Measurements from ENCODE around the gene LGMN.

DNA sequence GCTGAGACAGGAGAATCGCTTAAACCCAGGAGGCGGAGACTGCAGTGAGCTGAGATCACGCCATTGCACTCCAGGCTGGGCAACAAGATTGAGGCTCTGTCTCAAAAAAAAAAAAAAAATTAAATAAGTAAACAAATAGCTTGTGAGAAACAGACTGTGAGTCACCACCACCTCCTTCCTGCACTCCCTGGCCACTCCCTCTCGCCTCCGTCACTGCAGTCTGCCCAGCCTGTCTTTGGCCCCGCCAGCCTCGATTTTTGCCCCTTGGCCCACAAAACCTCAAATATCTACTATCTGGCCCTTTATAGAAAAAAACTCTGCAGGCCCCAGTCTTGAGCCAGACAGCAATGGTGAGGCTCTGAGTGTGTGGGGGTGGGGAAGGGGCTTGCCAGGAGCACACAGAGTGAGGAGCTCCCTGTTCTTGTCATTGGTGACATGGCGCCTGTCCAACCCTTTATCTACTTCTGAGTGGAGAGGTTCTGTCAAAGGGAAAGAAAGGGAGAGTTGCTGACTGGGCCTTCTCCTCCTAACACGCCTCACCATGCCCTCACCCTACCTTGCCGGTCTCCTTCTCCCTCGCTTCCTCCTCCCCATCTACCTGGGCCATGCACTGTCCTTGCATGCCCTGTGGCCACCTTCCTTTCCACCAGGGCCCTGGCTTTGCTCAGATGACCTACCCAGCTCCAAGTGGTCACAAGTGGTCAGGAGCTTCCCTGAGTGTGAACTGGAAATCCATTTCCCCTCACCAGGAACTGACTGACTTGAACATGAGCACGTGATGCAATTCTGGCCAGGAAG, 22.1 kb downstream of the LGMN start:
- TF ChIP-seq EZH2 (IDR thresholded peaks at IDR 0.05; ENCODE audit: borderline replicate concordance): no peak
- TF ChIP-seq, protein P1, sequence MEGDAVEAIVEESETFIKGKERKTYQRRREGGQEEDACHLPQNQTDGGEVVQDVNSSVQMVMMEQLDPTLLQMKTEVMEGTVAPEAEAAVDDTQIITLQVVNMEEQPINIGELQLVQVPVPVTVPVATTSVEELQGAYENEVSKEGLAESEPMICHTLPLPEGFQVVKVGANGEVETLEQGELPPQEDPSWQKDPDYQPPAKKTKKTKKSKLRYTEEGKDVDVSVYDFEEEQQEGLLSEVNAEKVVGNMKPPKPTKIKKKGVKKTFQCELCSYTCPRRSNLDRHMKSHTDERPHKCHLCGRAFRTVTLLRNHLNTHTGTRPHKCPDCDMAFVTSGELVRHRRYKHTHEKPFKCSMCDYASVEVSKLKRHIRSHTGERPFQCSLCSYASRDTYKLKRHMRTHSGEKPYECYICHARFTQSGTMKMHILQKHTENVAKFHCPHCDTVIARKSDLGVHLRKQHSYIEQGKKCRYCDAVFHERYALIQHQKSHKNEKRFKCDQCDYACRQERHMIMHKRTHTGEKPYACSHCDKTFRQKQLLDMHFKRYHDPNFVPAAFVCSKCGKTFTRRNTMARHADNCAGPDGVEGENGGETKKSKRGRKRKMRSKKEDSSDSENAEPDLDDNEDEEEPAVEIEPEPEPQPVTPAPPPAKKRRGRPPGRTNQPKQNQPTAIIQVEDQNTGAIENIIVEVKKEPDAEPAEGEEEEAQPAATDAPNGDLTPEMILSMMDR (IDR thresholded peaks at IDR 0.05; ENCODE audit: poor library complexity): no peak

Measured in hepatocyte (in vitro differentiated cells).